Measurements from ENCODE around the gene DNMT1.
"Not testable (repeated sequence)": the region's sequence is repeated elsewhere in the genome, so short reads cannot be mapped to it uniquely, and the experiment has no call there.

- TF ChIP-seq MAX (IDR thresholded peaks at IDR 0.05; ENCODE audit: low read depth); CTCF (IDR thresholded peaks at IDR 0.05); EZH2phosphoT487 (IDR thresholded peaks at IDR 0.05; ENCODE audit: borderline replicate concordance, low read depth); REST (IDR thresholded peaks at IDR 0.05; ENCODE audit: low read depth, low read length); GATA2 (CRISPR knock-in tag; IDR thresholded peaks at IDR 0.05); TAF1 (IDR thresholded peaks at IDR 0.05; ENCODE audit: borderline replicate concordance, low read depth, low read length); RAD21 (IDR thresholded peaks at IDR 0.05; ENCODE audit: low read length): not testable (repeated sequence)
Observed at GRCh38 chr19:10180024-10180423, 14.7 kb downstream of the DNMT1 start.

Measured in SK-N-SH (cell line).